NT2/D1 (cell line): ENCODE measurements around the gene GRHPR.

Experiments
- SUZ12 ChIP-seq: IDR thresholded peaks from 2 replicates; pipeline ENCODE4 v1.6.1; 2011; ENCODE audit not compliant: insufficient read length, insufficient read depth; ENCODE audit errors: extremely low read depth
- YY1 ChIP-seq: IDR thresholded peaks from 2 replicates; pipeline ENCODE4 v1.6.1; 2011; ENCODE audit not compliant: insufficient read length, insufficient read depth
- ZNF274 ChIP-seq: IDR thresholded peaks from 2 replicates; pipeline ENCODE4 v1.6.1; 2011; ENCODE audit warnings: mild to moderate bottlenecking, low read depth, low read length

- TF ChIP-seq SUZ12, result no peak
- no peak for TF ChIP-seq ZNF274
- no peak for TF ChIP-seq YY1
Measured at GRCh38 chr9:37430841-37431597, 8.5 kb downstream of the GRHPR start.
